Tibial nerve (tissue), 4 donors: ENCODE measurements around the gene TBCC. TPM values are rescaled to one million over a fixed set of nuclear protein-coding genes. Genes with fewer than 3 reads are reported as not detected.
"Not testable (repeated sequence)": the region's sequence is repeated elsewhere in the genome, so short reads cannot be mapped to it uniquely, and the experiment has no call there.

Source experiments
- DNase-seq, 2 donors: peaks; one replicate each; pipeline ENCODE4 v3.0.0-alpha.2; 2019; ENCODE audit warnings: low spot score in 2 of 2
- H3K27ac ChIP-seq, 4 donors: fragments of 200-600 bp; sonication (generic) in 3 of 4; one replicate each; pipeline ENCODE4 v1.5.1; 2017 to 2019; ENCODE audit warnings: mild to moderate bottlenecking in 1 of 4
- H3K27me3 ChIP-seq, 2 donors: fragments of 200-600 bp; sonication (generic) in 1 of 2; one replicate each; pipeline versions ENCODE4 v1.5.1 to v1.6.0; 2017 to 2019
- H3K36me3 ChIP-seq, 3 donors: fragments of 200-600 bp; sonication (generic); one replicate each; pipeline ENCODE4 v1.5.1; 2018 to 2019
- H3K4me1 ChIP-seq, 4 donors: fragments of 200-600 bp; sonication (generic) in 3 of 4; one replicate each; pipeline ENCODE4 v1.5.1; 2017 to 2019
- H3K4me3 ChIP-seq, 4 donors: fragments of 200-600 bp; sonication (generic) in 3 of 4; one replicate each; pipeline ENCODE4 v1.5.1; 2017 to 2019; ENCODE audit warnings: mild to moderate bottlenecking in 1 of 4, moderate library complexity in 1 of 4
- H3K9me3 ChIP-seq, 4 donors: fragments of 200-600 bp; sonication (generic) in 3 of 4; one replicate each; pipeline ENCODE4 v1.5.1; 2017 to 2019
- EP300 ChIP-seq, 2 donors: sonication (generic); formaldehyde crosslinking; IDR thresholded peaks; one replicate each; pipeline ENCODE4 v1.6.1; 2017; ENCODE audit warnings: antibody characterized with exemption in 2 of 2, mild to moderate bottlenecking in 1 of 2
- POLR2A ChIP-seq, 2 donors: fragments of 450-650 bp; IDR thresholded peaks; one replicate each; pipeline ENCODE4 v1.6.1; 2017; ENCODE audit warnings: antibody characterized with exemption in 2 of 2, mild to moderate bottlenecking in 2 of 2, moderate library complexity in 2 of 2
- WGBS, 2 donors: methylation state at CpG; one replicate each; pipeline ENCODE4 v1.1.5; 2018; 5-methylcytosine and 5-hydroxymethylcytosine counted together
- total RNA-seq, 4 donors: library from RNA; depleted of rRNA; stranded (reverse); fragments of >200 nt; gene quantifications; one replicate each; pipeline ENCODE4 v1.1.0, GENCODE V29; 2016
- TF ChIP-seq, protein P1 (sequence below), 5 experiments: fragments of 200-600 bp in 3 of 5; fragments of 450-650 bp in 2 of 5; sonication (generic) in 3 of 5; IDR thresholded peaks; one replicate each; pipeline ENCODE4 v1.5.1; 2016 to 2019; ENCODE audit warnings: antibody characterized with exemption in 5 of 5, mild to moderate bottlenecking in 3 of 5, moderate library complexity in 2 of 5

Gene TBCC
- total RNA-seq, 4 donors from 2014 or later, result 20.7 to 29.4 (median 25.4) TPM

DNA sequence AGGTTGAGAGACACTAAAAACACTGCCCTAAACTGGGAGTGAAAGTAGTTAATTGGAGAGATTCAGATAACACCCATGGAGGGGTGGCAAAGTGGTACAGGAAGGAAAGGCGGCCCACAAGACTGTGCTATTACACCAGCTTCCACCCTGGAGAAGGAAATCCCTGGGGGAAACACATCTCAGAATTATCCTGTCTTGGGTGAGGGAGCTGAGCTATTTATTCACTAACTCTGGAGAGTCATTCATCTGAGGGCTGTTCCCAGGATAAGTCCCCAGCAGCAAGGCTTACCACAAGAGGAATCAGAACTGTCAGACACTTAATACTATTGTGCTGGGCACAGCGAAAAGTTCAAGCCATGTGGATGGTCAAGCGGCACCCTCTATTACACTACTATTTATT, 9.9 kb downstream of the TBCC start:
- no peaks in the 10 kb centered on the region for H3K36me3 ChIP-seq
- H3K27ac ChIP-seq, result no peak overlapping the region
- no peak for DNase-seq
- no peaks in the 10 kb centered on the region for H3K27me3 ChIP-seq
- WGBS, 2 donors, result 79 to 91% methylated on average over 3 of the region's 3 CpGs
- no peak for TF ChIP-seq POLR2A (IDR thresholded peaks at IDR 0.05)
- TF ChIP-seq EP300 (IDR thresholded peaks at IDR 0.05), result no peak
- TF ChIP-seq, protein P1, sequence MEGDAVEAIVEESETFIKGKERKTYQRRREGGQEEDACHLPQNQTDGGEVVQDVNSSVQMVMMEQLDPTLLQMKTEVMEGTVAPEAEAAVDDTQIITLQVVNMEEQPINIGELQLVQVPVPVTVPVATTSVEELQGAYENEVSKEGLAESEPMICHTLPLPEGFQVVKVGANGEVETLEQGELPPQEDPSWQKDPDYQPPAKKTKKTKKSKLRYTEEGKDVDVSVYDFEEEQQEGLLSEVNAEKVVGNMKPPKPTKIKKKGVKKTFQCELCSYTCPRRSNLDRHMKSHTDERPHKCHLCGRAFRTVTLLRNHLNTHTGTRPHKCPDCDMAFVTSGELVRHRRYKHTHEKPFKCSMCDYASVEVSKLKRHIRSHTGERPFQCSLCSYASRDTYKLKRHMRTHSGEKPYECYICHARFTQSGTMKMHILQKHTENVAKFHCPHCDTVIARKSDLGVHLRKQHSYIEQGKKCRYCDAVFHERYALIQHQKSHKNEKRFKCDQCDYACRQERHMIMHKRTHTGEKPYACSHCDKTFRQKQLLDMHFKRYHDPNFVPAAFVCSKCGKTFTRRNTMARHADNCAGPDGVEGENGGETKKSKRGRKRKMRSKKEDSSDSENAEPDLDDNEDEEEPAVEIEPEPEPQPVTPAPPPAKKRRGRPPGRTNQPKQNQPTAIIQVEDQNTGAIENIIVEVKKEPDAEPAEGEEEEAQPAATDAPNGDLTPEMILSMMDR (IDR thresholded peaks at IDR 0.05), result no peak
- no peaks in the 10 kb centered on the region for H3K9me3 ChIP-seq
- H3K4me3 ChIP-seq, result no peak overlapping the region
- H3K4me1 ChIP-seq, result no peaks in the 10 kb centered on the region

GRCh38 chr6:42733867-42734481, 11.9 kb downstream of the TBCC start:
- H3K9me3 ChIP-seq, DNase-seq, H3K36me3 ChIP-seq, H3K27ac ChIP-seq, H3K4me3 ChIP-seq, H3K27me3 ChIP-seq, H3K4me1 ChIP-seq: not testable (repeated sequence)
- WGBS, 2 donors, result 74% methylated on average over 13 of the region's 13 CpGs

GRCh38 chr6:42729731-42730130, 16.2 kb downstream of the TBCC start:
- H3K4me3 ChIP-seq, result no peak overlapping the region
- TF ChIP-seq, protein P1 (IDR thresholded peaks at IDR 0.05), result no peak
- no peak for TF ChIP-seq EP300 (IDR thresholded peaks at IDR 0.05)
- TF ChIP-seq POLR2A (IDR thresholded peaks at IDR 0.05), result no peak
- H3K4me1 ChIP-seq, result peaks cover 0 to 15% (median 8%) of the 10 kb centered on the region in 4 donors
- WGBS, 2 donors, result 27 to 54% methylated on average over 2 to 3 of the region's 3 CpGs
- H3K27me3 ChIP-seq, result no peaks in the 10 kb centered on the region
- no peak overlapping the region for H3K27ac ChIP-seq
- H3K36me3 ChIP-seq, result no peaks in the 10 kb centered on the region
- no peak for DNase-seq
- no peaks in the 10 kb centered on the region for H3K9me3 ChIP-seq

GRCh38 chr6:42727627-42728026, 18.3 kb downstream of the TBCC start:
- H3K27me3 ChIP-seq, result no peaks in the 10 kb centered on the region
- H3K4me3 ChIP-seq, result peak overlapping the region in 3 of 4 donors; percentile 28 to 64 (median 53)
- TF ChIP-seq EP300 (IDR thresholded peaks at IDR 0.05), result no peak
- TF ChIP-seq, protein P1 (IDR thresholded peaks at IDR 0.05), result no peak
- TF ChIP-seq POLR2A (IDR thresholded peaks at IDR 0.05), result no peak
- H3K9me3 ChIP-seq, result no peaks in the 10 kb centered on the region
- 74 to 79% methylated on average over 22 of the region's 22 CpGs for WGBS, 2 donors
- H3K36me3 ChIP-seq, result peaks cover 0 to under 1% (median 0%) of the 10 kb centered on the region in 3 donors
- no peak for DNase-seq
- H3K27ac ChIP-seq, result peak overlapping the region in 2 of 4 donors; percentile 81 to 87
- H3K4me1 ChIP-seq, result peaks cover 0 to 15% (median 8%) of the 10 kb centered on the region in 4 donors

- Histone ChIP-seq H3K4me3 (peak overlapping the region; percentile 28 to 64 (median 58)), H3K27me3 (no peaks in the 10 kb centered on the region), H3K4me1 (peaks cover 0 to 15% (median 8%) of the 10 kb centered on the region in 4 donors), H3K27ac (peak overlapping the region; percentile 30 to 87 (median 82)), H3K9me3 (no peaks in the 10 kb centered on the region), H3K36me3 (peaks cover 0 to 5% (median 0%) of the 10 kb centered on the region in 3 donors)
- WGBS, 2 donors, result 24 to 30% methylated on average over 27 to 46 of the region's 52 CpGs
- peak in 1 of 2 donors; percentile 39 for DNase-seq
- TF ChIP-seq EP300 (IDR thresholded peaks at IDR 0.05) (no peak), POLR2A (IDR thresholded peaks at IDR 0.05) (no peak)
- TF ChIP-seq, protein P1 (IDR thresholded peaks at IDR 0.05), result no peak
These were observed 18.8 kb downstream of the TBCC start for GRCh38 chr6:42727087-42727611.
